Activated naive CD4-positive, alpha-beta T cell treated with anti-CD3 and anti-CD28 coated beads for 36 hours (primary cell): ENCODE results near the gene NUP188. TPM values are rescaled to one million over a fixed set of nuclear protein-coding genes. Genes with fewer than 3 reads are reported as not detected.
A peak's percentile ranks its signal among the peaks of the same experiment; 100 is the strongest.
"Not testable (repeated sequence)": the region's sequence is repeated elsewhere in the genome, so short reads cannot be mapped to it uniquely, and the experiment has no call there.

Source experiments
- CTCF ChIA-PET: fragments of 350-600 bp; sonication (Branson Sonifier 250); formaldehyde crosslinking; loops from one replicate; lab custom pipeline; 2021; ENCODE audit warnings: antibody characterized with exemption; lab: Charles Lee
- DNase-seq: peaks from one replicate; pipeline ENCODE4 v3.0.0-alpha.2; 2020
- H3K27ac Mint-ChIP-seq: one replicate; pipeline ENCODE4 v1.8.0; 2021; ENCODE audit warnings: mild to moderate bottlenecking, mixed read lengths
- H3K27me3 Mint-ChIP-seq: one replicate; pipeline ENCODE4 v1.8.0; 2021; ENCODE audit warnings: low read depth, mixed read lengths
- H3K36me3 Mint-ChIP-seq: one replicate; pipeline ENCODE4 v1.8.0; 2021; ENCODE audit warnings: low read depth, mixed read lengths
- H3K4me1 Mint-ChIP-seq: one replicate; pipeline ENCODE4 v1.8.0; 2021; ENCODE audit warnings: low read depth, mixed read lengths
- H3K4me3 Mint-ChIP-seq: one replicate; pipeline ENCODE4 v1.8.0; 2021; ENCODE audit warnings: mild to moderate bottlenecking, moderate library complexity, mixed read lengths
- H3K9me3 Mint-ChIP-seq: one replicate; pipeline ENCODE4 v1.8.0; 2021; ENCODE audit warnings: mixed read lengths
- intact Hi-C: fragments of 100-400 bp; cut with micrococcal nuclease; formaldehyde crosslinking; loops from one replicate; pipeline ENCODE4 v1.15.1; 2023
- total RNA-seq, 2 experiments: library from RNA; stranded (reverse); gene quantifications; one replicate each; pipeline ENCODE4 v1.2.3, GENCODE V29; 2021

The NUP188 gene
- total RNA-seq, 2 experiments from 2014 or later = 101 to 112 TPM

GRCh38 chr9:129027685-129028191, 80.2 kb downstream of the NUP188 start:
- Mint-ChIP-seq H3K9me3 (no peaks in the 10 kb centered on the region), H3K36me3 (no peaks in the 10 kb centered on the region)

GRCh38 chr9:129028192-129028966, 80.9 kb downstream of the NUP188 start, which contains the start of gene SH3GLB2:
Gene SH3GLB2, minus strand, starts transcription at chr9:129028331. Its CDS starts 177 bp downstream, at chr9:129028154.
- Mint-ChIP-seq H3K9me3 (no peaks in the 10 kb centered on the region), H3K27me3 (no peaks in the 10 kb centered on the region), H3K36me3 (no peaks in the 10 kb centered on the region), H3K4me3 (peak within 1 kb of the TSS; percentile 84), H3K4me1 (peaks cover 13% of the 10 kb centered on the region), H3K27ac (no peak within 1 kb of the TSS)
- intact Hi-C loops = loop anchor here (1.0 to 5.0 kb wide), 5 partner anchors 8 to 341 kb away; partner anchors contain the start of genes CRAT, DOLPP1, KYAT1 and LRRC8A
- CTCF ChIA-PET = interaction anchor here (0.6 to 1.1 kb wide), 4 partner anchors 10 to 452 kb away, joined by 3 to 6 read pairs (median 4); partner anchors contain the start of gene ENDOG
- DNase-seq = peak; percentile 95

More at GRCh38 chr9:129027685-129028191, 80.2 kb downstream of the NUP188 start:
- peak; percentile 74 for DNase-seq
- intact Hi-C loops = loop anchor here (1.0 to 5.0 kb wide), 5 partner anchors 9 to 340 kb away; partner anchors contain the start of genes CRAT, DOLPP1, KYAT1 and LRRC8A
- H3K27me3 Mint-ChIP-seq = no peaks in the 10 kb centered on the region
- H3K27ac Mint-ChIP-seq = no peak overlapping the region
- CTCF ChIA-PET = interaction anchor here (0.6 to 1.1 kb wide), 3 partner anchors 11 to 209 kb away, joined by 3 to 6 read pairs (median 3); partner anchors contain the start of gene ENDOG
- H3K4me3 Mint-ChIP-seq = peak overlapping the region; percentile 84
- peaks cover 16% of the 10 kb centered on the region for H3K4me1 Mint-ChIP-seq

- intact Hi-C loops = no loop called here
- CTCF ChIA-PET = no interaction called here
- Mint-ChIP-seq H3K36me3 (no peaks in the 10 kb centered on the region), H3K4me3 (no peak overlapping the region), H3K4me1 (peaks cover 13% of the 10 kb centered on the region), H3K27me3 (no peaks in the 10 kb centered on the region), H3K27ac (peak overlapping the region; percentile 36), H3K9me3 (no peaks in the 10 kb centered on the region)
- no peak for DNase-seq
Observed at GRCh38 chr9:129030191-129030590, 82.7 kb downstream of the NUP188 start.

GRCh38 chr9:129031514-129031913, 84.0 kb downstream of the NUP188 start:
- Mint-ChIP-seq H3K36me3 (no peaks in the 10 kb centered on the region), H3K27ac (no peak overlapping the region), H3K4me1 (peaks cover 11% of the 10 kb centered on the region), H3K27me3 (no peaks in the 10 kb centered on the region), H3K4me3 (no peak overlapping the region), H3K9me3 (no peaks in the 10 kb centered on the region)
- intact Hi-C loops = no loop called here
- CTCF ChIA-PET = interaction anchor here (0.6 to 1.1 kb wide), 2 partner anchors 100 to 158 kb away, joined by 4 read pairs; no protein-coding TSS in a partner anchor
- no peak for DNase-seq

- peaks cover 3% of the 10 kb centered on the region for H3K36me3 Mint-ChIP-seq
- DNase-seq = no peak
- no peaks in the 10 kb centered on the region for H3K27me3 Mint-ChIP-seq
- CTCF ChIA-PET = interaction anchor here (1.1 kb wide), 1 partner anchor 99 kb away, joined by 4 read pairs; no protein-coding TSS in a partner anchor
- H3K9me3 Mint-ChIP-seq = no peaks in the 10 kb centered on the region
- no peak overlapping the region for H3K27ac Mint-ChIP-seq
- intact Hi-C loops = no loop called here
- H3K4me1 Mint-ChIP-seq = peaks cover 14% of the 10 kb centered on the region
- no peak overlapping the region for H3K4me3 Mint-ChIP-seq
Observed at GRCh38 chr9:129032541-129033159, 85.2 kb downstream of the NUP188 start.

GRCh38 chr9:129033216-129033615, 85.7 kb downstream of the NUP188 start:
- no peak for DNase-seq
- Mint-ChIP-seq H3K4me3 (no peak overlapping the region), H3K36me3 (peaks cover 3% of the 10 kb centered on the region), H3K27me3 (no peaks in the 10 kb centered on the region), H3K4me1 (peaks cover 19% of the 10 kb centered on the region), H3K9me3 (no peaks in the 10 kb centered on the region), H3K27ac (no peak overlapping the region)
- CTCF ChIA-PET = no interaction called here
- intact Hi-C loops = no loop called here

- H3K4me1 Mint-ChIP-seq = peaks cover 30% of the 10 kb centered on the region
- not testable (repeated sequence) for H3K9me3 Mint-ChIP-seq
- intact Hi-C loops = loop anchor here (1.0 to 5.0 kb wide), 5 partner anchors 8 to 312 kb away; partner anchors contain the start of genes CRAT, DOLK, DOLPP1 and NUP188
Observed at GRCh38 chr9:129035838-129036237, 88.3 kb downstream of the NUP188 start.

GRCh38 chr9:129036241-129036922, 88.9 kb downstream of the NUP188 start, which contains the start of gene MIGA2:
Gene MIGA2, plus strand, starts transcription at chr9:129036626. Its CDS starts 3,969 bp downstream, at chr9:129040595.
- intact Hi-C loops = loop anchor here (1.0 to 5.0 kb wide), 5 partner anchors 8 to 312 kb away; partner anchors contain the start of genes CRAT, DOLK, DOLPP1 and NUP188
- H3K27ac Mint-ChIP-seq = peak within 1 kb of the TSS; percentile 71
- CTCF ChIA-PET = interaction anchor here (0.5 kb wide), 2 partner anchors 84 to 391 kb away, joined by 3 to 6 read pairs; no protein-coding TSS in a partner anchor
- peaks cover 3% of the 10 kb centered on the region for H3K36me3 Mint-ChIP-seq
- peak; percentile 97 for DNase-seq
- H3K4me3 Mint-ChIP-seq = peak within 1 kb of the TSS; percentile 98
- no peaks in the 10 kb centered on the region for H3K9me3 Mint-ChIP-seq
- H3K4me1 Mint-ChIP-seq = peaks cover 30% of the 10 kb centered on the region
- no peaks in the 10 kb centered on the region for H3K27me3 Mint-ChIP-seq

More at GRCh38 chr9:129035838-129036237, 88.3 kb downstream of the NUP188 start:
- peak overlapping the region; percentile 98 for H3K4me3 Mint-ChIP-seq
- not testable (repeated sequence) for DNase-seq, H3K36me3 Mint-ChIP-seq, H3K27me3 Mint-ChIP-seq
- CTCF ChIA-PET = interaction anchor here (0.5 to 1.0 kb wide), 3 partner anchors 30 to 338 kb away, joined by 3 read pairs; no protein-coding TSS in a partner anchor
- peak overlapping the region; percentile 71 for H3K27ac Mint-ChIP-seq

GRCh38 chr9:129036923-129037766, 89.6 kb downstream of the NUP188 start:
- no peaks in the 10 kb centered on the region for H3K9me3 Mint-ChIP-seq
- H3K27ac Mint-ChIP-seq = peak overlapping the region; percentile 68
- H3K4me3 Mint-ChIP-seq = peak overlapping the region; percentile 98
- intact Hi-C loops = loop anchor here (1.0 to 5.0 kb wide), 5 partner anchors 9 to 313 kb away; partner anchors contain the start of genes CRAT, DOLK, DOLPP1 and NUP188
- no peak for DNase-seq
- peaks cover 8% of the 10 kb centered on the region for H3K36me3 Mint-ChIP-seq
- CTCF ChIA-PET = interaction anchor here (0.5 kb wide), 1 partner anchor 392 kb away, joined by 6 read pairs; no protein-coding TSS in a partner anchor
- H3K27me3 Mint-ChIP-seq = no peaks in the 10 kb centered on the region
- peaks cover 30% of the 10 kb centered on the region for H3K4me1 Mint-ChIP-seq

GRCh38 chr9:129037767-129038098, 90.2 kb downstream of the NUP188 start:
- H3K4me1 Mint-ChIP-seq = peaks cover 30% of the 10 kb centered on the region
- H3K27me3 Mint-ChIP-seq = no peaks in the 10 kb centered on the region
- intact Hi-C loops = loop anchor here (5.0 kb wide), 1 partner anchor 90 kb away; the partner anchor contains the start of genes DOLK and NUP188
- CTCF ChIA-PET = interaction anchor here (1.2 kb wide), 1 partner anchor 9 kb away, joined by 3 read pairs; the partner anchor contains the start of gene SH3GLB2
- DNase-seq = no peak
- H3K27ac Mint-ChIP-seq = no peak overlapping the region
- H3K4me3 Mint-ChIP-seq = peak overlapping the region; percentile 98
- H3K36me3 Mint-ChIP-seq = peaks cover 12% of the 10 kb centered on the region
- H3K9me3 Mint-ChIP-seq = no peaks in the 10 kb centered on the region
